ENCODE data around the gene GRIK1. TPM values are rescaled to one million over a fixed set of nuclear protein-coding genes. Genes with fewer than 3 reads are reported as not detected.

The GRIK1 gene
- total RNA-seq, 2 donors from 2014 or later: not detected

GRCh38 chr21:29658177-29658933 is 281.4 kb downstream of the GRIK1 start:
- 90 to 93% methylated on average over 8 to 10 of the region's 10 CpGs for WGBS, 2 experiments (ENCODE audit: insufficient coverage in 1 of 2, insufficient read length in 1 of 2)

DNA sequence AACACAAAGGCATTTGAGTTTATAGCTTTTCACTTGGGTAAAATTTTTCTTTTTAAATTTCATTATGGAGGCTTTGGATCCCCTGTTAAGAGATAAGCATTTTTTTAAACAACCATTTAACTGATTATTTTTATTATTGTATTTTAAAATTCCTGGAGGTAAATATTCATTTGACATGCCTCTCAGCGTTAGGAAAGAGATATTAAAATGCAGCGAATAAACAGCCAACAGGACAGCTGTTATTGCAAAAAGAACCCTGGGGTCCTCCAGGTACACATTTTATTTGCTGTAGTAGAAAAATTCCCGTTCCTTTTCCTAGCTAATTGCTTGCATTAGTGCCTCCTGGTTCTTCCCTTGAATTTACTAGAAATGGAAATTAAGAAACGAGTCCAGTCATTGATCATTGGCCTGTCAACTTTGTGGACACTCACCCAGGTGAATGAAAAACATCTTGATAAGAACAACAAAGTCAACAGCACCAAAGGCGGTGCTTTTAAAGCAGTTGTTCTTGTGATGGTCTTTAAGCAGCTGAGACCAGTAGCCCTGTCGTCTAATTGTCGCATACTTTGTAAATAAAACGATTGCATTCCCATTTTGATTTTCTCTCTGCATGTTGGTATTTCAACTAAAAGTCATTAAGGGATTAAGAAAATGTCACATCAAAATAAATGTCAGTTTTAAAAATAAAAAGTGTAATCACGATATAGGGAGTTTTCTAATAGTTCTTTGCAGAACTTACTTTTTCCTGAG is 282.4 kb downstream of the GRIK1 start:
- Histone ChIP-seq H3K27ac (ENCODE audit: low read depth, low read length) (no peak overlapping the region), H3K27me3 (ENCODE audit: control insufficient read depth, insufficient read depth, low read length, poor library complexity, severe bottlenecking) (no peaks in the 10 kb centered on the region), H3K4me1 (ENCODE audit: control insufficient read depth, insufficient read depth, low read length) (no peaks in the 10 kb centered on the region), H3K36me3 (ENCODE audit: control insufficient read depth, insufficient read depth, low read length) (no peaks in the 10 kb centered on the region), H3K9ac (ENCODE audit: extremely low read depth, low read length, poor library complexity, severe bottlenecking) (no peak overlapping the region), H3K9me3 (ENCODE audit: control insufficient read depth, low read length) (peaks cover 21% of the 10 kb centered on the region), H3K4me3 (ENCODE audit: low read length) (no peak overlapping the region)
- H3K4me1 Mint-ChIP-seq: peaks cover 2% of the 10 kb centered on the region
- 90 to 91% methylated on average over 5 to 9 of the region's 9 CpGs for WGBS, 2 experiments (ENCODE audit: insufficient coverage in 1 of 2, insufficient read length in 1 of 2)
- H3K27ac Mint-ChIP-seq: no peak overlapping the region
- peaks cover 2% of the 10 kb centered on the region for H3K36me3 Mint-ChIP-seq (ENCODE audit: low read depth)
- no peak overlapping the region for H3K4me3 Mint-ChIP-seq
- H3K27me3 Mint-ChIP-seq (ENCODE audit: insufficient read depth): no peaks in the 10 kb centered on the region
- peaks cover 3% of the 10 kb centered on the region for H3K9me3 Mint-ChIP-seq
- no peak for TF ChIP-seq CTCF (conservative IDR thresholded peaks at IDR 0.05)
- DNase-seq: no peak

More at GRCh38 chr21:29658177-29658933, 281.4 kb downstream of the GRIK1 start:
- Mint-ChIP-seq H3K27ac (no peak overlapping the region), H3K9me3 (peaks cover 3% of the 10 kb centered on the region), H3K27me3 (ENCODE audit: insufficient read depth) (no peaks in the 10 kb centered on the region), H3K4me1 (peaks cover 2% of the 10 kb centered on the region), H3K4me3 (no peak overlapping the region), H3K36me3 (ENCODE audit: low read depth) (peaks cover 2% of the 10 kb centered on the region)
- Histone ChIP-seq H3K36me3 (ENCODE audit: control insufficient read depth, insufficient read depth, low read length) (no peaks in the 10 kb centered on the region), H3K9me3 (ENCODE audit: control insufficient read depth, low read length) (peaks cover 21% of the 10 kb centered on the region), H3K27me3 (ENCODE audit: control insufficient read depth, insufficient read depth, low read length, poor library complexity, severe bottlenecking) (no peaks in the 10 kb centered on the region), H3K9ac (ENCODE audit: extremely low read depth, low read length, poor library complexity, severe bottlenecking) (no peak overlapping the region), H3K4me3 (ENCODE audit: low read length) (no peak overlapping the region), H3K4me1 (ENCODE audit: control insufficient read depth, insufficient read depth, low read length) (no peaks in the 10 kb centered on the region), H3K27ac (ENCODE audit: low read depth, low read length) (no peak overlapping the region)
- DNase-seq: no peak
- no peak for TF ChIP-seq CTCF (conservative IDR thresholded peaks at IDR 0.05)

GRCh38 chr21:29656504-29657239 is 283.1 kb downstream of the GRIK1 start:
- no peaks in the 10 kb centered on the region for H3K4me1 ChIP-seq (ENCODE audit: control insufficient read depth, insufficient read depth, low read length)
- no peaks in the 10 kb centered on the region for H3K27me3 ChIP-seq (ENCODE audit: control insufficient read depth, insufficient read depth, low read length, poor library complexity, severe bottlenecking)
- no peak overlapping the region for H3K27ac ChIP-seq (ENCODE audit: low read depth, low read length)
- peaks cover 3% of the 10 kb centered on the region for H3K9me3 Mint-ChIP-seq
- H3K4me1 Mint-ChIP-seq: peaks cover 2% of the 10 kb centered on the region
- no peak overlapping the region for H3K4me3 Mint-ChIP-seq
- no peaks in the 10 kb centered on the region for H3K27me3 Mint-ChIP-seq (ENCODE audit: insufficient read depth)
- no peak overlapping the region for H3K4me3 ChIP-seq (ENCODE audit: low read length)
- peaks cover 21% of the 10 kb centered on the region for H3K9me3 ChIP-seq (ENCODE audit: control insufficient read depth, low read length)
- no peak overlapping the region for H3K27ac Mint-ChIP-seq
- no peak overlapping the region for H3K9ac ChIP-seq (ENCODE audit: extremely low read depth, low read length, poor library complexity, severe bottlenecking)
- H3K36me3 ChIP-seq (ENCODE audit: control insufficient read depth, insufficient read depth, low read length): no peaks in the 10 kb centered on the region
- H3K36me3 Mint-ChIP-seq (ENCODE audit: low read depth): peaks cover 2% of the 10 kb centered on the region
- no peak for DNase-seq
- 94 to 95% methylated on average over 3 to 6 of the region's 6 CpGs for WGBS, 2 experiments (ENCODE audit: insufficient coverage in 1 of 2, insufficient read length in 1 of 2)
- no peak for TF ChIP-seq CTCF (conservative IDR thresholded peaks at IDR 0.05)
